RWPE1 (cell line): ENCODE measurements around the gene REXO4.

ENCODE experiments used
- CTCF ChIA-PET: fragments of 350-600 bp; sonication (Branson Sonifier 250); formaldehyde crosslinking; extraction: SDS; loops from one replicate; lab custom pipeline; 2021; lab: Yijun Ruan, JAX
- POLR2A ChIA-PET: fragments of 400-600 bp; formaldehyde crosslinking; extraction: SDS; loops from one replicate; lab custom pipeline; 2020; ENCODE audit warnings: antibody characterized with exemption; ENCODE audit not compliant: low non-redundant PET; lab: Yijun Ruan, JAX
- DNase-seq: peaks from one replicate; pipeline ENCODE4 v3.0.0; 2012; ENCODE audit warnings: low spot score
- H3K27ac ChIP-seq: fragments of 450-650 bp; 2 replicates; pipeline ENCODE4 v1.5.1; 2017
- TF ChIP-seq, protein P1 (sequence below): fragments of 450-650 bp; conservative IDR thresholded peaks from 2 replicates; pipeline ENCODE4 v1.5.1; 2017; ENCODE audit warnings: low read depth, mild to moderate bottlenecking

Gene REXO4

GRCh38 chr9:133457748-133458147, 39.9 kb upstream of the REXO4 start:
- no peak overlapping the region for H3K27ac ChIP-seq
- TF ChIP-seq, protein P1, sequence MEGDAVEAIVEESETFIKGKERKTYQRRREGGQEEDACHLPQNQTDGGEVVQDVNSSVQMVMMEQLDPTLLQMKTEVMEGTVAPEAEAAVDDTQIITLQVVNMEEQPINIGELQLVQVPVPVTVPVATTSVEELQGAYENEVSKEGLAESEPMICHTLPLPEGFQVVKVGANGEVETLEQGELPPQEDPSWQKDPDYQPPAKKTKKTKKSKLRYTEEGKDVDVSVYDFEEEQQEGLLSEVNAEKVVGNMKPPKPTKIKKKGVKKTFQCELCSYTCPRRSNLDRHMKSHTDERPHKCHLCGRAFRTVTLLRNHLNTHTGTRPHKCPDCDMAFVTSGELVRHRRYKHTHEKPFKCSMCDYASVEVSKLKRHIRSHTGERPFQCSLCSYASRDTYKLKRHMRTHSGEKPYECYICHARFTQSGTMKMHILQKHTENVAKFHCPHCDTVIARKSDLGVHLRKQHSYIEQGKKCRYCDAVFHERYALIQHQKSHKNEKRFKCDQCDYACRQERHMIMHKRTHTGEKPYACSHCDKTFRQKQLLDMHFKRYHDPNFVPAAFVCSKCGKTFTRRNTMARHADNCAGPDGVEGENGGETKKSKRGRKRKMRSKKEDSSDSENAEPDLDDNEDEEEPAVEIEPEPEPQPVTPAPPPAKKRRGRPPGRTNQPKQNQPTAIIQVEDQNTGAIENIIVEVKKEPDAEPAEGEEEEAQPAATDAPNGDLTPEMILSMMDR: no peak
- POLR2A ChIA-PET: no interaction called here
- CTCF ChIA-PET: no interaction called here
- no peak for DNase-seq

DNA sequence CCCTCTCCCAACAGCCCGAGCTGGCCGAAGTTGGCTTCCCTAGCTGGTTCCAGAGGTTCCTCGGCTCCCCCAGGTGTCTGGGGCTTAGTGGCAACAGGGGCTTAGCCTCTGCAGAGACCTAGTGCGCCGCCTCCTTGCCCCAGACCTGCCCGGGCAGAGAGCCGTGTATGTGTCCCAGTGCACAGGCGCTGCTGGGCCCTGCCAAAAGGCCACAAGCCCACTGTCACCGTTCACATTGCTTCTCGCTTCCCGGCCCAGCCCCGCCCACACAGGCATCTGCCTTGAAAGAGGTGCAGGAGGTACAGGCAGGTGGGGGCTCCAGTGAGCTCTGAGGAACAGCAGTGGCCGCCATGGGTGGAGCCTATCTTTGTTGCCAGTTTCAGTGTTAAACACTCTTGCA, 39.4 kb upstream of the REXO4 start:
- H3K27ac ChIP-seq: no peak overlapping the region
- POLR2A ChIA-PET: no interaction called here
- CTCF ChIA-PET: no interaction called here

GRCh38 chr9:133456409-133456808, 38.6 kb upstream of the REXO4 start:
- ChIA-PET POLR2A (no interaction called here), CTCF (interaction anchor here (0.6 to 1.0 kb wide), 3 partner anchors 15 to 792 kb away, joined by 3 read pairs; no protein-coding TSS in a partner anchor)
- DNase-seq: no peak
- H3K27ac ChIP-seq: no peak overlapping the region
- TF ChIP-seq, protein P1: no peak

More for the DNA sequence above, 39.4 kb upstream of the REXO4 start:
- TF ChIP-seq, protein P1: no peak
- DNase-seq: no peak

DNA sequence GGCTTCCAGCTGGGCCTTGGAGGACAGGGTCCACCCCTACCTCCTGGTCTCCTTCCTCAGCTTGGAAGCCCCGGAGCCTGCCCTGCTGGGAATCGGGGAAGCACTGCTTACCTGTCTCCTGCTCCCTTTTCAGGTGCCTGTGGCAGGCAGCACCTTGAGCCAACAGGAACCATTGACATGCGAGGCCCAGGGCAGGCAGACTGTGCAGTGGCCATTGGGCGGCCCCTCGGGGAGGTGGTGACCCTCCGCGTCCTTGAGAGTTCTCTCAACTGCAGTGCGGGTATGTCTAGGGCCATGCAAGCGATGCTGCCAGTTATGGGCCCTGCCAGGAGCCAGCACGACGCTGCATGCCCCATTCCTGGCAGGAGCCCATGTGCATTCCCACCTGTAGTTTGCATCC, 38.1 kb upstream of the REXO4 start:
- no peak for DNase-seq
- H3K27ac ChIP-seq: no peak overlapping the region
- ChIA-PET CTCF (interaction anchor here (1.0 kb wide), 1 partner anchor 18 kb away, joined by 3 read pairs; no protein-coding TSS in a partner anchor), POLR2A (no interaction called here)
- TF ChIP-seq, protein P1: no peak

- no peak for DNase-seq
- ChIA-PET CTCF (interaction anchor here (0.6 to 1.5 kb wide), 4 partner anchors 10 to 172 kb away, joined by 3 to 5 read pairs (median 4); no protein-coding TSS in a partner anchor), POLR2A (interaction anchor here (0.5 kb wide), 1 partner anchor 37 kb away, joined by 3 read pairs; no protein-coding TSS in a partner anchor)
- TF ChIP-seq, protein P1: no peak
- no peak overlapping the region for H3K27ac ChIP-seq
Measured at GRCh38 chr9:133454943-133455673, 37.3 kb upstream of the REXO4 start.

DNA sequence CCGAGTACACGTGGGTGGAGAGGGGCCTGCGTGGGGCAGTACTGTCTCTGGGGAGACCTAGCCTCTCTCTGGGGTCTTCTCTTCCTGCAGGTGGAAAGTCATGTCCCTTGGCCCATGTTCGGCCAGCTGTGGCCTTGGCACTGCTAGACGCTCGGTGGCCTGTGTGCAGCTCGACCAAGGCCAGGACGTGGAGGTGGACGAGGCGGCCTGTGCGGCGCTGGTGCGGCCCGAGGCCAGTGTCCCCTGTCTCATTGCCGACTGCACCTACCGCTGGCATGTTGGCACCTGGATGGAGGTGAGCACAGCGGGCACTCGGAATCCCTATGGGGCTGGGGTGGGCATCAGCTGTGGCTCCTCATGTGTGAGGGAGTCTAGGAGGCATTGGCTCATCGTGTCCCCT, 36.5 kb upstream of the REXO4 start:
- no peak for DNase-seq
- TF ChIP-seq, protein P1: no peak
- CTCF ChIA-PET: interaction anchor here (0.9 to 1.5 kb wide), 2 partner anchors 32 to 172 kb away, joined by 5 read pairs; no protein-coding TSS in a partner anchor
- POLR2A ChIA-PET: interaction anchor here (0.5 kb wide), 1 partner anchor 36 kb away, joined by 3 read pairs; no protein-coding TSS in a partner anchor
- H3K27ac ChIP-seq: no peak overlapping the region
